Measurements from ENCODE around the gene TMED9. TPM values are rescaled to one million over a fixed set of nuclear protein-coding genes. Genes with fewer than 3 reads are reported as not detected.
"Not testable (repeated sequence)": the region's sequence is repeated elsewhere in the genome, so short reads cannot be mapped to it uniquely, and the experiment has no call there.

Gene TMED9
- total RNA-seq, 1 donor from 2014 or later, result 146 TPM

GRCh38 chr5:177605667-177606066 is 13.7 kb downstream of the TMED9 start:
- DNase-seq (ENCODE audit: low read depth), result no peak

DNA sequence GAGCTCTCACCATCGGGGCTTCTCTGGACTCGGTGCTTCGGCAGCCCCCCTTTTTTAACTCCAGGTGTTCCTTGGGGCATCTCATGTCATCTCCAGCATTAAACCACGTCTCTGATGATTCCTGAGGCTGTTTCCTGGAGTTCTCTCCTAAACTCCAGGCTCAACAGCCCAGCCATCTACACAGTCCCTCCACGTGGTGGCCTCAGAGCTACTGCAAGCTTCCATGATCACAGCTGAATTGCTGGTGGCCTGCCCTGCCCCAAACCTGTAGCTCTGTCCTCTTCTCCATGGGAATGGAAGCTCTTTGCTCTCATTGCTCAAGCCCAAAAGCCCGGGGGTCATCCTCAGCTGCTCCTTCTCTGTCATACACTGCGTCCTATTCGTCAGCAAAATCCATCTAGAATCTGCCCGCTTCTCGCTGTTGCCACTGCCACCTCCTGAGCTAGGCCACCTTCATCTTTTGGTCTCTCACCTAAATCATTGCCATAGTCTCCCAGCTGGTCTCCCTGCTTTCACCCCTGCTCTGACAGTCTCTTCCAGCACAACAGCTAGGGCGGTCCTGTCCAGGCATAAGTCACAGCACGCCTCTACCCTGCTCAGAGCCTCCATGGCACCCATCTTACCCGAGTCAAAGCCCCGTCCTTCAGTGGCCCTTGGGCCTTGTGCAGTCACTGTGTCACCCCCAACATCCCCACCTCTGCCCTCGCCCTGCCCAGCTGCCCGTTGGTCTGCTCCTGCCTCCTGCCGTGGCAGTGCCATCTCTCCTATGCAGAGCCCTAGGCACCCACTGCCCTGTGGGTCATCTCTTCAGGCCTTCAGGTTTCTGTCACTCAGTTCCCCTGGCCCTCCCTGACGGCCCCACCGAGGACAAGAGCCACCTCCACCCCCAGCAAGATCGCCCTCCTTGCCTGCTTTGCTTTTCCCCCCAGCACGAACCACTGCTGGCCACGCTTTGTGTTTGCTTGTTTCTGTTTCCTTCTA is 14.4 kb downstream of the TMED9 start:
- DNase-seq (ENCODE audit: low read depth), result no peak

GRCh38 chr5:177607115-177607451 is 15.1 kb downstream of the TMED9 start:
- DNase-seq (ENCODE audit: low read depth), result no peak

DNA sequence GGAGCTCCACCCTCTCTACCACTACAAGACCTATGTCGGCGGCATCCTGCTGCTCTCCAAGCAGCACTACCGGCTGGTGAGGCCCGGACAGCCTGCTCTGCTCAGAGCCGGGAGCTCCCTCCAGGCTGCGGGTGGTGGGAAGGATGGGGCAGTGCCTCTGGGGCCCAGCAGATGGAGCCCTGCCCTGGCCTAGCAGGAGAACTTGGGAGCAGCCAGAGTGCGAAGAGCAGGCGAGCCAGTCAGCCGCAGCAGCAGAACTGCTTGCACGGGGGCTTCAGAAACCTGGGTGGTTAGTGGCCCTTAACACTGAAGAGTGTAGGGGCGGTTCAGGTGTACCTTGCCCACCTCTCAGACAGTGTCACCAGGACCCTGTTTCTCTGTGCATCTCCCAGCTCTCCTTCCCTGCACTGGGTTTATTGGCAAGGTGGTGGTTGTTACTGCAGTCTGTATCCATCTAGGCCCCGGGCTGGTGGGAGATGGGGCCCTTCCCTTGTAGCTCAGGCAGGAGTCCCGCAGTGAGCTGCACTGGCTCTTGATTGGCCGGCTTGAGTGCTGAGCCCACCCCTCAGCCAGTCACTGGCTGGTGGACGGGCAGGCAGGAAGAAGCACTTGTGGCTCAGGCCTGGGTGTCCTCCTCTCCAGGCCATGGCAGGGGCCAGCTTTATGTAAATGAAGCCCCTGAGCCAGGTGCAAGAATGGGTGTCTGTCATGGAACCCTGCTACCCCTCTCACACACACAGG is 15.6 kb downstream of the TMED9 start:
- peak; percentile 75 for DNase-seq (ENCODE audit: low read depth)

DNA sequence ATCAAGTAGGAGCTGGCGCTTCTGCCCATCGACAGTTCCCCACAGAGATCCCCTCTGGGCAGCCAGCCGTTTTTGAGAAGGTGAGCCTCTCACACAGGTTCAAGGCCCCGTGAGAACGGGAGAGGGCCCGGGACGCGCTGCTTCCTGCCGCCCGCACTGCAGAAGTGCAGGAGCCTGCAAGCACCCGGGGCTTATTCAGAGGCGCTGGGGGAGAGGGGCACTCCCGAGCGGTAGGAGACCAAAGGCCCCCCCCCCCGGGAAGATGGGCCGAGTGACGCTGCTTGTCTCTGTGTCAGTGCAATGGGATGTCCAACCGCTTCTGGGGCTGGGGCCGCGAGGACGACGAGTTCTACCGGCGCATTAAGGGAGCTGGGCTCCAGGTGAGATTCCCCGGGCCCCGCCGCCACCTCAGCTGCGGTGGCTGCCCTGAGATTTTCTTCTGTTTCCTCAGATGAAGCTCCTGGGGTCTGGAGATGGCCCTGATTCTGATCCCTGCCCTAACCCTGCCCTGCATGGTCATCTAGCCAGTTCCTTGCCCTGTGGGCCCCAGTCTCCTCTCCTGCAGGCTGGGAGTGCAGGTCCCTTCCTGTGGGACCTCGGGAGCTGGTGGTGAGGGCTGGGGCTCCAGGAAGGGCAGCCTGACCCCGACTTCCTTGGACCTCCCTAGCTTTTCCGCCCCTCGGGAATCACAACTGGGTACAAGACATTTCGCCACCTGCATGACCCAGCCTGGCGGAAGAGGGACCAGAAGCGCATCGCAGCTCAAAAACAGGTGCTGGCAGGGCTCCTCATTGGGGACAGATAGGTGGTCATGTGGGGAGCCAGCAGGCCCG is 16.5 kb downstream of the TMED9 start:
- no peak for DNase-seq (ENCODE audit: low read depth)

GRCh38 chr5:177609076-177610059 is 17.4 kb downstream of the TMED9 start:
- no peak for DNase-seq (ENCODE audit: low read depth)

DNA sequence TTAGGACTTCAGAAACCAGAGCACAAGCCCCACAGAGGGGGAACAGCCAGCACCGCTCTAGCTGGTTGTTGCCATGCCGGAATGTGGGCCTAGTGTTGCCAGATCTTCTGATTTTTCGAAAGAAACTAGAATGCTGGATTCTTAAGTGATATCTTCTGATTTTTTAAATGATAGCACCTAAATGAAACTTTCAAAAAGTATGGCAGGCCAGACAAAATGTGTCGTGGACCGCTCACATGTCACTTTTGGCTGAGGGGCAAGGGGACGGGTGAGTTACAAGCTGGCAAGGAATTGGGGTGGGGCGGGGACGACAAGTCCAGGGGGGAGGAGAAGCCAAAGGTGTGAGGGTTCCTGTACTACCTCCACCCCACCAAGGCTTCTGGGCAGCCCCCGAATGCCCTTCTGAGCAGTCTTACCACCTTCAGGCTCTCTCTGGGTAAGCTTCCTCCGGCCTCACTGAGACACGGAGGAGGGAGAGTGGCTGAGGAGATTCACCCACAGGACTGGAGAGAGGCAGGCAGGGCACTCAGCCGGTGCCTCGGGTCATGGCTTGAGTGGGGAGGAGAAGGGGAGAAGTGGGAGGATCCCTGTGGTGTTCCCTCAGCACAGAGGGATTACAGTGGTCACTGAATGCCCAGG is 18.2 kb downstream of the TMED9 start:
- no peak for DNase-seq (ENCODE audit: low read depth)

DNA sequence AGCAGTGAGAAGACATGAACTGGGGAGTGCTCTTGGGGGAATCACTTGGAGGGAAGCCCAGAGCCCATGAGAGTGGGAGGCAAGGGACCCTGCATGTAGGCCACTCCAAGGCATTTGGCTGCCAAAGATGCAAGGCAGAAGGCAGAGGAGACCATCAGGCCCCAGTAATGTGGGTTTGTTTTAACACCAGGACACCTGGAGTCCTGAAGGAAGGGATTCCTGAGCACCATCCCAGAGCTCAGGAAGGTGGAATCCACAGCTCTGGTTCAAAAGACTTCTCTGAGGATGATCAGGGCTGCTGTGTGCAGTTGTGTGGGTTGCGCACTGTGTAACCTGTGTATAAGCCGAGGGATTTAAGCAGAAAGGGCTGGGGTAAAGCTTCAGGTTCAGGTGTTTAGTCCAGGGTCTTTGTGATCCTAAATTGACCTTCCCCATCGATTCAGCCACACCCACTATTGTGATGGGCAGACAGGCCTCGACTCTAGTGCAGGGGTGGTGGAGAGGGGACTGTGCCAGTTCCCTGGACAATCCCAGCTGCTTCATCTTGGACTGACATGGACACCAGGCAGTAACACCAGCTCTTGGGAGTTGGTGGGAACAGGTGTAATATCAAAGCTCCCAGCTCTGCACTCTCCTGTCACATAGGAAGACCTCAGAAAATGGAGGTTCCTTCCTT is 18.9 kb downstream of the TMED9 start:
- peak; percentile 70 for DNase-seq (ENCODE audit: low read depth)

- no peak for DNase-seq (ENCODE audit: low read depth)
Measured at GRCh38 chr5:177611446-177612214, 19.6 kb downstream of the TMED9 start.

DNA sequence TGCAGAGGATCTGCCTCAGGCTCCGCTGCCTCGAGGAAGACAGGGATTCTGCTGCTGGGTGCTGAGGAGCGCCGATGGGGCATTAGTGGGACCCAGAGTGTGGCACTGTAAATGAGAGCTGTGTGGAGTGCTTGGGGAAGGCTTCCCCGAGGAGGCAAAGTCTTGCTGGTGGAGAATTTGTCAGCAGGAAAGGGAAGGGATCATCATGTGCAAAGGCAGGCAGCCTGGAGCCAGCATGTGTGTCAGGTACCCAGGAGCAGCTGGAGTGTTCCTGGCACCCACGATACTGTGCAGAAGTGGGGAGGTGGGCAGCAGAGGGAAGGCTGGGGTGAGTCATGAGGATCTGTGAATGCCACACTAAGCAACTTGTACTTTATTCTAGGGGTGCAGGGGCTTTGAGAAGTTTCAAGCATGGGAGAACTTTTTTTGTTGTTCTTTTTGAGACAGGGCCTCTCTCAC is 20.2 kb downstream of the TMED9 start:
- DNase-seq (ENCODE audit: low read depth), result no peak

GRCh38 chr5:177620560-177620959 is 28.6 kb downstream of the TMED9 start:
- no peak for DNase-seq (ENCODE audit: low read depth)

DNA sequence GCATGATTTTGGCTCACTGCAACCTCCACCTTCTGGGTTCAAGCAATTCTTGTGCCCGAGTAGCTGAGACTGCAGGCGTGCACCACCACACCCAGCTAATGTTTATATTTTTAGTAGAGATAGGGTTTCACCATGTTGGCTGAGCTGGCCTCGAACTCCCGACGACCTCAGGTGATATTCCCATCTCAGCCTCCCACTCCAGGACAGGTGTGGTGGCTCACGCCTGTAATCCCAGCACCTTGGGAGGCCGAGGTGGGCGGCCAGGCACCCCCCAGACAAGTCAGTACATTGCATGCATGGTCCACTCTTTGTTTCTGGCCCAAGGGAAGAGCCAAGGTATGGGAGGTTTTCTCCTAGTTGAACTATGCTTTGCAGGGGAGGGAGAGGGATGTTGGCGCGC is 32.2 kb downstream of the TMED9 start:
- not testable (repeated sequence) for DNase-seq (ENCODE audit: low read depth)

DNA sequence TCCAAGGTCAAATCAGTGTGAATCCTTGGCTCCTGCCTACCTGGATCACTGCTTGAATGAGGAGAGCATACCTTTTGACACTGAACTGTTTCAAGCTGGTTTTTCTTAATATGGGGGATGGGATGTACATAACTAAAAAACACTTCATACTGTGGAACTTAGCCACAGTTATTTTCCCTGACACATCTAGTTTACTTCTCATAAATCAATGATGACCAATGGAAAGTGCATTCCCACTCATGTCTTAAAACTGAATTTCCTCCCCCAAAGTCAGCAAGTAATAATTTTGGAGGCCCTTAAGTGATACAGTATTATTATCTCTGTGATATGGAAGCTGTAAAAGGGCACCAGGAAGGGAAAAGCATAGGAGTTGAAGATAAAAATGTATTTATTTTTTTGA is 38.2 kb downstream of the TMED9 start:
- not testable (repeated sequence) for DNase-seq (ENCODE audit: low read depth)

DNA sequence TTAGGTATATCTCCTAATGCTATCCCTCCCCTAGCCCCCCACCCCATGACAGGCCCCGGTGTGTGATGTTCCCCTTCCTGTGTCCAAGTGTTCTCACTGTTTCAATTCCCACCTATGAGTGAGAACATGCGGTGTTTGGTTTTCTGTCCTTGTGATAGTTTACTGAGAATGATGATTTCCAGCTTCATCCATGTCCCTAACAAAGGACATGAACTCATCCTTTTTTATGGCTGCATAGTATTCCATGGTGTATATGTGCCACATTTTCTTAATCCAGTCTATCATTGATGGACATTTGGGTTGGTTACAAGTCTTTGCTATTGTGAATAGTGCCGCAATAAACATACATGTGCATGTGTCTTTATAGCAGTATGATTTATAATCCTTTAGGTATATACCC is 42.9 kb downstream of the TMED9 start:
- DNase-seq (ENCODE audit: low read depth), result not testable (repeated sequence)

GRCh38 chr5:177645462-177645861 is 53.5 kb downstream of the TMED9 start:
- DNase-seq (ENCODE audit: low read depth), result not testable (repeated sequence)
